Measurements from ENCODE around the gene RRM2.

Gene RRM2

GRCh38 chr2:10175441-10175840 lies 52.9 kb downstream of the RRM2 start:
- DNase-seq = no peak

- no peak for DNase-seq
These were observed 56.2 kb downstream of the RRM2 start for GRCh38 chr2:10178751-10179150.

- DNase-seq = no peak
These were observed 56.9 kb downstream of the RRM2 start for GRCh38 chr2:10179422-10179821.

GRCh38 chr2:10180229-10180628 lies 57.7 kb downstream of the RRM2 start:
- no peak for DNase-seq

All from AML-193 (cell line).